LNCaP clone FGC (cell line): ENCODE measurements around the gene KIF5A.
"Not testable (repeated sequence)": the region's sequence is repeated elsewhere in the genome, so short reads cannot be mapped to it uniquely, and the experiment has no call there.

ENCODE experiments used
- DNase-seq: peaks from one replicate; pipeline ENCODE4 v3.0.0-alpha.2; 2011; ENCODE audit warnings: low read depth
- H3K4me3 ChIP-seq: 2 replicates; pipeline ENCODE4 v1.5.1; 2011; ENCODE audit warnings: mild to moderate bottlenecking, low read depth, low read length, control low read depth
- TF ChIP-seq, protein P1 (sequence below): IDR thresholded peaks from 2 replicates; pipeline ENCODE4 v1.5.1; 2012; ENCODE audit warnings: mild to moderate bottlenecking; ENCODE audit not compliant: control insufficient read depth, insufficient read depth; ENCODE audit errors: extremely low read depth

The KIF5A gene

DNA sequence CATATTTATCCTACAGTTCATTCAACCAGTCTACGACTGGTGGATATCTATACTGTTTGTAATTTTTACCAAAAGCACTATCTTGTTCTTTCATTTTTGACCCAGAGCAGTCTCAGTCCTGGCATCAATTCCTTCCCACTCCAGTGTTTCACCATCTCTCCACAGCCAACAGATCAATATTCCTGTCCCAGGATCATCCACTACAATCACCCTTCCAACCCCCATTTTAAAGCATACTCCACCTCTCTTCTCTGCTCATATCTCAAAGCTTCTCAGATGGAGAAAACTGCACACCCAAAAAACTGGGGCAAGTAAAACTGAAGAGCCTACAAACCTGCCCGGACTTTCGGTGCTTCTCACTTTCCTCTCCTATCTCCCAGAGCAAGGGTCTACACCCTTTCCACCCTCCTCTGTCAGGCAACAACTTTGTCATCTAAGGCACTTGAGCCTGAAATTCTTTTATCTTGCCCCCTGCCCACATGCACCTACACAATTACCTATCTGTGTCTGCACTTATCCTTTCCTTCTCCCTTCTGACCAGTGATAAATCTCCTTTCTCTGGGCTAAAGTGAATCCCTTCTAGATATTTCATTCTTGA, 37.1 kb downstream of the KIF5A start:
- TF ChIP-seq, protein P1, sequence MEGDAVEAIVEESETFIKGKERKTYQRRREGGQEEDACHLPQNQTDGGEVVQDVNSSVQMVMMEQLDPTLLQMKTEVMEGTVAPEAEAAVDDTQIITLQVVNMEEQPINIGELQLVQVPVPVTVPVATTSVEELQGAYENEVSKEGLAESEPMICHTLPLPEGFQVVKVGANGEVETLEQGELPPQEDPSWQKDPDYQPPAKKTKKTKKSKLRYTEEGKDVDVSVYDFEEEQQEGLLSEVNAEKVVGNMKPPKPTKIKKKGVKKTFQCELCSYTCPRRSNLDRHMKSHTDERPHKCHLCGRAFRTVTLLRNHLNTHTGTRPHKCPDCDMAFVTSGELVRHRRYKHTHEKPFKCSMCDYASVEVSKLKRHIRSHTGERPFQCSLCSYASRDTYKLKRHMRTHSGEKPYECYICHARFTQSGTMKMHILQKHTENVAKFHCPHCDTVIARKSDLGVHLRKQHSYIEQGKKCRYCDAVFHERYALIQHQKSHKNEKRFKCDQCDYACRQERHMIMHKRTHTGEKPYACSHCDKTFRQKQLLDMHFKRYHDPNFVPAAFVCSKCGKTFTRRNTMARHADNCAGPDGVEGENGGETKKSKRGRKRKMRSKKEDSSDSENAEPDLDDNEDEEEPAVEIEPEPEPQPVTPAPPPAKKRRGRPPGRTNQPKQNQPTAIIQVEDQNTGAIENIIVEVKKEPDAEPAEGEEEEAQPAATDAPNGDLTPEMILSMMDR, result no peak
- H3K4me3 ChIP-seq, result no peak overlapping the region
- DNase-seq, result no peak

- not testable (repeated sequence) for H3K4me3 ChIP-seq, DNase-seq
These were observed 39.2 kb downstream of the KIF5A start for GRCh38 chr12:57588951-57589610.

GRCh38 chr12:57590479-57590863, 40.6 kb downstream of the KIF5A start:
- DNase-seq, result no peak
- TF ChIP-seq, protein P1, result no peak
- peak overlapping the region; percentile 97 for H3K4me3 ChIP-seq

- DNase-seq, result peak; percentile 33
- H3K4me3 ChIP-seq, result peak within 1 kb of the TSS; percentile 97
- TF ChIP-seq, protein P1, result no peak
These were observed 41.3 kb downstream of the KIF5A start, which contains the start of gene PIP4K2C for GRCh38 chr12:57590864-57591781. Gene PIP4K2C, plus strand, starts transcription at chr12:57591192. Its CDS starts 98 bp downstream, at chr12:57591290.

DNA sequence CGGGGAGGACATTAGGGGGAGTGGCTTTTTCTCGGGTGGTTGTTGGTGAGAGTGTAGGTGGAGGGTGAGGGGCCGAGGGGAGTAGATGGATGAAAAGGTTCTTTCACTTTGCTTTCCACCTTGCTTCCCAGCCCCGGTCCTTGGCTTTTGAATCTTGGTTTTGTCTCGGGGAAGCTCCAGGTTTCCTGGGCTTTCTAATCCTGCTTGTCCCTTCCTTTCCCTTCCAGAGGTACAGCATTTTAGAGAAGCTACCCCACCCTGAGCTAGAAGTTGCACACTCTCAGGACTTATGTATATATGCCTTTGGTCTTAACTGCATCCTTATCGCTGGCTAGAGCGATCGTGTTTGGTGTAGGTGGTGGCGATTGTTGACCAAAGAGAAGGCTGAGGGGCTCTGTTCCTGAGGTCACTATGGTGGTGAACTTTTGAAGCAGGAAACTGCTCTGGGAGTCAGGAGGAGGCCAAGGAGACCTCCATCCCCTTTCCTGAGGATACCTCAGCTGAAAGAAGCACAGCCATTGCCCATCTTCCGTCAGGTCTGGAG, 42.0 kb downstream of the KIF5A start:
- peak overlapping the region; percentile 97 for H3K4me3 ChIP-seq
- TF ChIP-seq, protein P1, result no peak
- DNase-seq, result no peak

GRCh38 chr12:57592551-57593165, 42.8 kb downstream of the KIF5A start:
- TF ChIP-seq, protein P1, result no peak
- DNase-seq, result no peak
- H3K4me3 ChIP-seq, result no peak overlapping the region
